Parathyroid adenoma (tissue), 2 donors: ENCODE results near the gene SUPT6H.

Experiments used
- H2AFZ ChIP-seq: fragments of 300-600 bp; sonication (generic); one replicate; pipeline ENCODE4 v1.7.0; 2017; ENCODE audit warnings: antibody characterized with exemption, mild to moderate bottlenecking
- H3K27ac ChIP-seq: fragments of 300-600 bp; sonication (generic); one replicate; pipeline ENCODE4 v1.7.0; 2017
- H3K27me3 ChIP-seq: fragments of 300-600 bp; sonication (generic); one replicate; pipeline ENCODE4 v1.7.0; 2017; ENCODE audit warnings: low read length; ENCODE audit not compliant: control insufficient read depth, insufficient read depth
- H3K36me3 ChIP-seq: fragments of 300-600 bp; sonication (generic); one replicate; pipeline ENCODE4 v1.7.0; 2017; ENCODE audit warnings: low read length; ENCODE audit not compliant: control insufficient read depth, insufficient read depth
- H3K4me1 ChIP-seq: fragments of 300-600 bp; sonication (generic); one replicate; pipeline ENCODE4 v1.7.0; 2017; ENCODE audit warnings: control low read depth
- H3K4me2 ChIP-seq: fragments of 300-600 bp; sonication (generic); one replicate; pipeline ENCODE4 v1.7.0; 2017; ENCODE audit warnings: low read length
- H3K4me3 ChIP-seq: fragments of 300-600 bp; sonication (generic); one replicate; pipeline ENCODE4 v1.7.0; 2017; ENCODE audit warnings: low read depth, low read length
- H3K79me2 ChIP-seq: fragments of 300-600 bp; sonication (generic); one replicate; pipeline ENCODE4 v1.7.0; 2017; ENCODE audit warnings: control low read depth
- H3K9ac ChIP-seq: fragments of 300-600 bp; sonication (generic); one replicate; pipeline ENCODE4 v1.7.0; 2017; ENCODE audit warnings: mild to moderate bottlenecking
- H3K9me3 ChIP-seq: fragments of 300-600 bp; sonication (generic); one replicate; pipeline ENCODE4 v1.7.0; 2017; ENCODE audit warnings: low read length; ENCODE audit not compliant: control insufficient read depth
- TF ChIP-seq, protein P1 (sequence below): fragments of 300-600 bp; sonication (generic); IDR thresholded peaks from one replicate; pipeline ENCODE4 v1.7.0; 2017; ENCODE audit warnings: antibody characterized with exemption, mild to moderate bottlenecking
- donor health status: primary hyperparathyroidism.

Gene SUPT6H

DNA sequence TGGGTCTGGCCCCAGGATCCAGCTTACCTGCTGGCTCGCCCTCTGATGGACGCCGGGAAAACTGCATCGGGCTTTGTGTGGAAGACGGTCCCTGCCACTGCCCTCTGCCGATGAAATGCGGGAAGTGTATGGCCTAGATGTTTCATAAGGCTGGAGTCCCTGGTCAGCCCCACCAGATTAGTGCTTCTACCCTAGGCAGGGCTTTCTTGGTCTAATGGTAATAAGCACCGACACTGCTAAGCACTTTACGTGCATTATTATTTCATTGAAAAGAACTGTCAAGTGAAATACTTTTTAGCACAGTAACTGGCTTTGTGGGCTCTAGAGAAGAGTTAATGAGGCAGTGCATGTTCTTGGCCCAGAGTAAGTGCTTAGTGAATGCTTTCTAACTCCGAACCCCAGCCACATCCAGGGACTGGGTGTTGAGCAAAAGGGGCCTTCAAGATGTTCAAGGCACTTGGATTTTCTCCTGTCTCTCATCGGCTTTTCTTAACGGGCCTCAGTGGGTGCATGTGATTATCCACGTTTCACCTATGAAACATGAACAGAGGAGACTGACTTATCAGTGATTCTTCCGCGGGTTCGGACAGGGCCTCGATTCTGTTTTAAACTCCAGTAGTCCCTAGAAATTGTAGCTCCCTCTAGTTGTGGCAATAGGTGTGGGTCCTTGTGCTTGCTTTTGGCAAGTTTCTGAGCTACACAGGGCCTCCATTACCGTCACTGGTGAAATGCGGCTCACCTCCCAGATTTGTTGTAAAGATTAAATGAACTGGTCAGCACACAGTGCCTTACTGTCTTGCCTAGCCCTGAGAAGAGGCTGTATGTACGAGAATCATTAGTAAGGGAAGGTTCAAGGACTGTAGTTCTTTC lies 88.4 kb downstream of the SUPT6H start:
- Histone ChIP-seq H3K4me2 (no peak overlapping the region), H3K4me1 (peaks cover 22% of the 10 kb centered on the region), H3K4me3 (no peak overlapping the region), H3K36me3 (no peaks in the 10 kb centered on the region), H3K27me3 (no peaks in the 10 kb centered on the region), H3K27ac (peak overlapping the region; percentile 0), H3K9ac (no peak overlapping the region), H3K79me2 (peaks cover 3% of the 10 kb centered on the region), H3K9me3 (no peaks in the 10 kb centered on the region), H2AFZ (no peak overlapping the region)
- TF ChIP-seq, protein P1, sequence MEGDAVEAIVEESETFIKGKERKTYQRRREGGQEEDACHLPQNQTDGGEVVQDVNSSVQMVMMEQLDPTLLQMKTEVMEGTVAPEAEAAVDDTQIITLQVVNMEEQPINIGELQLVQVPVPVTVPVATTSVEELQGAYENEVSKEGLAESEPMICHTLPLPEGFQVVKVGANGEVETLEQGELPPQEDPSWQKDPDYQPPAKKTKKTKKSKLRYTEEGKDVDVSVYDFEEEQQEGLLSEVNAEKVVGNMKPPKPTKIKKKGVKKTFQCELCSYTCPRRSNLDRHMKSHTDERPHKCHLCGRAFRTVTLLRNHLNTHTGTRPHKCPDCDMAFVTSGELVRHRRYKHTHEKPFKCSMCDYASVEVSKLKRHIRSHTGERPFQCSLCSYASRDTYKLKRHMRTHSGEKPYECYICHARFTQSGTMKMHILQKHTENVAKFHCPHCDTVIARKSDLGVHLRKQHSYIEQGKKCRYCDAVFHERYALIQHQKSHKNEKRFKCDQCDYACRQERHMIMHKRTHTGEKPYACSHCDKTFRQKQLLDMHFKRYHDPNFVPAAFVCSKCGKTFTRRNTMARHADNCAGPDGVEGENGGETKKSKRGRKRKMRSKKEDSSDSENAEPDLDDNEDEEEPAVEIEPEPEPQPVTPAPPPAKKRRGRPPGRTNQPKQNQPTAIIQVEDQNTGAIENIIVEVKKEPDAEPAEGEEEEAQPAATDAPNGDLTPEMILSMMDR, result peak; percentile 99

DNA sequence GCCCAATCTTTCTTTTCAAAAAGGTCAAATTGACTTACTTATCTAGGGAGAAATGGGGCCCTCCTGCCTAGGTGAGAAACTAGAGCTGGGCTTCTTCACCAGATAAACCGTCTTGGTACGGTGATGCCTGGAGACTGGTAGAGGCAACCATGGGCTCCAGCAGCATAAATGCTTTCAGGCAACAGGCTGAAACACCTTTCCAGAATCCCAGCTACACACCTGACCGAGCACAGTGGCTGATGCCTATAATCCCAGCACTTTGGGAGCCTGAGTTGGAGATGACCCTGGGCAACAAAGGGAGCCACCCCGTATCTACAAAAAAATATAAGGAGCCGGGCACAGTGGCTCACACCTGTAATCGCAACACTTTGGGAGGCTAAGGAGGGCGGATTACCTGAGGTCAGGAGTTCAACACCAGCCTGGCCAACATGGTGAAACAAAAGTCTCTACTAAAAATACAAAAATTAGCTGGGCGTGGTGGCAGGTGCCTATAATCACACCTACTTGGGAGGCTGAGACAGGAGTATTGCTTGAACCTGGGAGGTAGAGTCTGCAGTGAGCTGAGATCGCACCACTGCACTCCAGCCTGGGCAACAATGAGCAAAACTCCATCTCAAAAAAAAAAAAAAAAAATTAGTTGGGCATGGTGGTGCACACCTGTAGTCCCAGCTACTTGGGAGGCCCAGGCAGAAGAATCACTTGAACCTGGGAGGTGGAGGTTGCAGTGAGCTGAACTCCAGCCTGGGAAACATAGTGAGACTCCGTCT lies 89.8 kb downstream of the SUPT6H start:
- H3K36me3 ChIP-seq, result no peaks in the 10 kb centered on the region
- peaks cover 3% of the 10 kb centered on the region for H3K79me2 ChIP-seq
- H3K9ac ChIP-seq, result no peak overlapping the region
- no peaks in the 10 kb centered on the region for H3K27me3 ChIP-seq
- TF ChIP-seq, protein P1, result no peak
- no peak overlapping the region for H3K4me2 ChIP-seq
- no peak overlapping the region for H2AFZ ChIP-seq
- no peak overlapping the region for H3K4me3 ChIP-seq
- H3K4me1 ChIP-seq, result peaks cover 10% of the 10 kb centered on the region
- H3K9me3 ChIP-seq, result no peaks in the 10 kb centered on the region
- H3K27ac ChIP-seq, result no peak overlapping the region
